ENCODE data around the gene DSCAM.

GRCh38 chr21:40813918-40814317 is 33.0 kb downstream of the DSCAM start:
- TF ChIP-seq EZH2 (IDR thresholded peaks at IDR 0.05; ENCODE audit: insufficient read depth, poor library complexity, severe bottlenecking) (no peak), EZH2phosphoT487 (IDR thresholded peaks at IDR 0.05; ENCODE audit: insufficient read depth, low read depth) (no peak)
